Caki2 (cell line): ENCODE data around the gene BCAS1. TPM values are rescaled to one million over a fixed set of nuclear protein-coding genes. Genes with fewer than 3 reads are reported as not detected.

Experiments used
- DNase-seq: peaks from one replicate; pipeline ENCODE4 v3.0.0-alpha.2; 2015; ENCODE audit warnings: low read depth
- in situ Hi-C: cut with HindIII; loops from 2 replicates; pipeline ENCODE4 v1.10.0; 2016; ENCODE audit warnings: low sequenced_read_pairs, low pct_unique_long_range_greater_than_20kb, mixed read lengths
- total RNA-seq: library from RNA; depleted of rRNA; stranded (reverse); fragments of >200 nt; shearing (Covaris generic); gene quantifications from 2 replicates; pipeline ENCODE4 v1.2.3, GENCODE V29; 2014; ENCODE audit warnings: low replicate concordance

Gene BCAS1
- total RNA-seq, 1 experiment from 2014 or later = not detected

GRCh38 chr20:54104781-54105180 is 34.4 kb upstream of the BCAS1 start:
- DNase-seq = no peak
- in situ Hi-C loops = loop anchor here (10.0 kb wide), 1 partner anchor 90 kb away; no protein-coding TSS in a partner anchor

DNA sequence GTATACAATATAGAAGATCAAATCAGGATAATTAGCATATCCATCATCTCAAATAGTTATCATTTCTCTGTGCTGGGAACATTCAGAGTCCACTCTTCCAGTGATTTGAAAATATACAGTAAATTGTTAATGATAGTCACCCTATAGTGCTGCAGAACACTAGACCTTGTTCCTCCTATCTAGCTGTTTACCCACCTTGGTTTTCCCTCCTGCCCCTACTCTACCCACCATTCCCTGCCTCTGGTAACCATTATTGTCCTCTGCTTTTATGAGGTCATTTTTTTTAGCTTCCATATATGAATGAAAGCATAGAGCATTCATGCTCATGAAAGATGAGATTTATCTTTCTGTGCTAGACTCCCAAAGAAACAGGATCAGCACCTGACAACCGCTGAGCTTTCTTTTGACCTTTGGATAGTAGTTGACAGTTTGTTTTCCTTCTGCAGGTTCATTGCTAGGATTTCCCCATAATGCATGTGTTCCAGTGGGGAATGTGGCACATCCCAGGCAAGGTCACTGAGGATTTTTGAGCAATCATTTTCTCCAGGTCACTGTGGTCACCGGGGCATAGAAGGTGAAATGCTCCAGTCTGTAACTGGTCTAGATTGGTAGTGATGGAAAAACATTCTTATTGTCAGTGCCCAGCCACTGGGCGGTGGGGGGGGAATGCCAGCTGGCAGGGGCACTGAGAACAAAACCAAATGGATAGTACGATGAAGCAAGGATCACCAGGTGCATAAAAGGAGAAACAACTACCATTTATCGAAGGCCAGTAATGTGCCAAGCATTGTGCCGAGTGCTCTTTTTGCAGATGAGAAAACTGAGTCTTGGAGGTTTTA is 33.6 kb upstream of the BCAS1 start:
- in situ Hi-C loops = loop anchor here (10.0 kb wide), 1 partner anchor 91 kb away; no protein-coding TSS in a partner anchor
- peak; percentile 42 for DNase-seq

DNA sequence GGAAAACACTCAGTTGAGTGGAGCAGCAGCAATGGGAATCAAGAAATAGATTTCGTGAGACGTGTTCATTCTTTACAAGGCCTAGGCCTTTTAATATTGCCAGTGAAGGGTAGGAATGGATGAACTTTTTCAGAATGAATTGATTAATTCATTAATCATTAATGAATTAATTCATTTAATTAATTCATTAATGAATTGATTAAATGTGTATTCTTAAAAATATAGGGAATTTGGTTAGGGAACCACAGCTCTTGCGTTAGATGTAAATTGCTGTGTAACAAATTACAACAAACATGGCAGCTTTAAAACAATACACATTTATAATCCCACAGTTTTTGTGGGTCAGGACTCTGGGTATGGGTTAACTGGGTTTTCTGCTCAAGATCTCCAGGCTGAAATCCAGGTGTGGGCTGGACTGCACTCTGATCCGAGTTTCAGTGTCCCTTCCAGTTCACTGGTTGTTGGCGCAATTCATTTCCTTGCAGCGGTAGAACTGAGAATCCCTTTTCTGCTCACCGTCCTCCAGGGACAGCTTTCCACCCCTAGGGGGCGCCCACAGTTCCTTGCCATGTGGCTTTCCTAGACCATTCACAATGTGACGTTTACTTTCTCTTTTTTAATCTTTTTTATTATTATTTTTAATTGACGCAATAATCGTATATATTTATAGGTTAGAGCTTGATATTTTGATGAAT is 32.8 kb upstream of the BCAS1 start:
- peak; percentile 72 for DNase-seq
- in situ Hi-C loops = loop anchor here (10.0 kb wide), 1 partner anchor 92 kb away; no protein-coding TSS in a partner anchor

GRCh38 chr20:54102543-54102942 is 32.1 kb upstream of the BCAS1 start:
- in situ Hi-C loops = loop anchor here (10.0 kb wide), 1 partner anchor 92 kb away; no protein-coding TSS in a partner anchor
- DNase-seq = no peak

- no peak for DNase-seq
- in situ Hi-C loops = loop anchor here (10.0 kb wide), 1 partner anchor 94 kb away; no protein-coding TSS in a partner anchor
These were observed 30.2 kb upstream of the BCAS1 start for GRCh38 chr20:54100563-54100962.

DNA sequence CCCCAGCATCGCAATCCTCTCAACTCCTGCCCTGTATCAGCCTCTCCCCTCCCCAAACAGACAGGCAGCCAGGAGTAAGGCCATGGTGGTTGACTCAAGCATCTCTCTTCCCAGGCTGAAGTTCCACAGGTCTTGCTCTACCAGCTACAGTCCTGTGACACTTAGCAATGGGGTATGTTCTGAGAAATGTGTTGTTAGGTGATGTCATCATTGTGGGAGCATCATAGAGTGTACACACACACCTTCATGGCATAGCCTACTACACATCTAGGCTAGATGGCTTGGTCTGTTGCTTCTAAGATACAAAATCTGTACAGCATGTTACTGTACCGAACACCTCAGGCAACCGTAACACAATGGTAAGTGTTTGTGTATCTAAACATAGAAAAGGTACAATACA is 29.5 kb upstream of the BCAS1 start:
- DNase-seq = no peak
- in situ Hi-C loops = loop anchor here (10.0 kb wide), 1 partner anchor 95 kb away; no protein-coding TSS in a partner anchor

DNA sequence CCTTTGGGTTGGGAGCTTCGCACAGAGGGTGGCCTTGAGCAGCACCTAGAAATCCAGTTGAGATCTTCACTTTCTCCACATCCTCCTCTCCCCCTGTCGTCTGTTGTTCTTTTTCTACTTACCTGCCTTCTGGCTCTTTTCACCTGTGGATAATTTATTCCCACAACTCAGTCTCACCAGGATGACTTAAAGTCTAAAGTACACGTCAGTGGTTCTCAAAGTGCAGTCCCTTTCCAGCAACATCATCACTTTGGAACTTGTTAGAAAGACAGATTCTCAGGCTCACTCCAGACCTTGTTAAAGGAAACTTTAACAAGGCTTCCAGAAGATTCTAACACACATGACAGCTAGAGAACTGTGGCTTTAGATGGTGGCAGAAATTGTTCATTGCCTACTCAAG is 27.7 kb upstream of the BCAS1 start:
- no peak for DNase-seq
- in situ Hi-C loops = no loop called here

- DNase-seq = no peak
- in situ Hi-C loops = no loop called here
These were observed 26.8 kb upstream of the BCAS1 start for GRCh38 chr20:54097236-54097529.

GRCh38 chr20:54095824-54096223 is 25.4 kb upstream of the BCAS1 start:
- in situ Hi-C loops = no loop called here

DNA sequence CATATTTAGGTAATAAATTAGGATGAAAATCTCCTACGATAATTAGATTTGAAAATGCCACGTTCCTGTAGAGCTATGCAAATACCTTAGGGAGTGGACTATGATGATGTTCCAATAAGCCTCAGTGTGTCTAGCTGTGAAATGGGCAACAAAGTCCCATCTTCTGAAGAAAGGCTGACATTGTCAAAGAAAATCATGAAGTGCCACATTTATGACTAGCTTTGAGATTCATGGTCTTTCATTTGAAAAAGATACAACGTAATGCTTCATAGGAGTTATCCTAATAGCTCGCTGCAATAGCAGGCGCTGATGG is 23.8 kb upstream of the BCAS1 start:
- DNase-seq = no peak
- in situ Hi-C loops = no loop called here

More at GRCh38 chr20:54095824-54096223, 25.4 kb upstream of the BCAS1 start:
- no peak for DNase-seq

DNA sequence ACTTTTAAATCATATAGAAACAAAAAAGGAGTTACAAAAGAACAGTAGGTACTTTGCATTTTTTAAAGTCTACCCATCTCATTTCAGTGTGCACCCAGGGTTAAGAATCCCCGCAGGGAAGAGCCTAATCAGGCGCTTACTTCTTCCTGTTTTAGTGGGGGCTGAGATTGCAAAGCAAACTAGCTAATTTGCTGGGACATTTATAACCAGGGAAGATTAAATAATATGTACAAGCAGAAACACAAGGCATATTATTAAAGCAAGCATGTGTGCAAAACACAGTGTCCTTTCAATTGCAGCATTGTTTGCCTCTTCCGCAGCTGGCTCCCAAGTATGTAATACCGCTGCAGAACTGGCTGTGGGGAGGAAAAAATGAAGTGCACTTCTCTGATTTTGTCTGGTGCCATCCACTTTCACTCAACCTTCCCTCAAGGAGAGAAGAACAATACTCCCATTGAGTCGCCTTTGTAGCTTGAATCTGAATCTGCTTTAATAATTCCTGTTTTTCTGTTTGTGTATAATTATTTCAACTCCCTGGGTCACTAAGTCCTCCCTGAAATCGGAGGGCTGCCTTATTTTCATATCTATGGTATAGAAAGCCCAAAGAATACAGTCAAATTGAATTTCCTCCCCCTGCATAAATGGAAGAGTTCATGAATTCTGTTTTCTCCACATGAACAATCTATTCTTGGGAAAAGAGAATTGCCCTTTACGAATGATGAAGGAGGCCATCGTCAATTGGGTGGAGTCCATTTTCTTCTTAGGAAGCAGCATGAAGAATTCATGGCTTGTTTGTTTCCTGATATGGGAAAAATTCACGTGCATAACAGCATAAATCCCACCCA is 23.3 kb upstream of the BCAS1 start:
- in situ Hi-C loops = no loop called here
- no peak for DNase-seq

GRCh38 chr20:54092021-54092420 is 21.6 kb upstream of the BCAS1 start:
- in situ Hi-C loops = no loop called here
- DNase-seq = no peak

DNA sequence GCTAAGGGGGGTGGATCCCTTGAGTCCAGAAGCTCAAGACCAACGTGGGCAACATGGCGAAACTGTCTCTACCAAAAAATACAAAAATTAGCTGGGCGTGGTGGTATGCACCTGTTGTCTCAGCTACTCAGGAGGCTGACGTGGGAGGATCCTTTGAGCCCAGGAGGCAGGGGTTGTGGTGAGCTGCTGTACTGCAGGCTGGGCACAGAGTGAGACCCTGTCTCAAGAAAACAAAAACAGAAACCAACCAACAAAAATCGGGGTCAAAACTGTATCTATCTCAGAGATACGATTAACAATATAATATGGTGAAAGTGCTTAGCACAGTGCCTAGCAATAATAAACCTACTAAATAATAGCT is 20.7 kb upstream of the BCAS1 start:
- DNase-seq = no peak
- in situ Hi-C loops = no loop called here

DNA sequence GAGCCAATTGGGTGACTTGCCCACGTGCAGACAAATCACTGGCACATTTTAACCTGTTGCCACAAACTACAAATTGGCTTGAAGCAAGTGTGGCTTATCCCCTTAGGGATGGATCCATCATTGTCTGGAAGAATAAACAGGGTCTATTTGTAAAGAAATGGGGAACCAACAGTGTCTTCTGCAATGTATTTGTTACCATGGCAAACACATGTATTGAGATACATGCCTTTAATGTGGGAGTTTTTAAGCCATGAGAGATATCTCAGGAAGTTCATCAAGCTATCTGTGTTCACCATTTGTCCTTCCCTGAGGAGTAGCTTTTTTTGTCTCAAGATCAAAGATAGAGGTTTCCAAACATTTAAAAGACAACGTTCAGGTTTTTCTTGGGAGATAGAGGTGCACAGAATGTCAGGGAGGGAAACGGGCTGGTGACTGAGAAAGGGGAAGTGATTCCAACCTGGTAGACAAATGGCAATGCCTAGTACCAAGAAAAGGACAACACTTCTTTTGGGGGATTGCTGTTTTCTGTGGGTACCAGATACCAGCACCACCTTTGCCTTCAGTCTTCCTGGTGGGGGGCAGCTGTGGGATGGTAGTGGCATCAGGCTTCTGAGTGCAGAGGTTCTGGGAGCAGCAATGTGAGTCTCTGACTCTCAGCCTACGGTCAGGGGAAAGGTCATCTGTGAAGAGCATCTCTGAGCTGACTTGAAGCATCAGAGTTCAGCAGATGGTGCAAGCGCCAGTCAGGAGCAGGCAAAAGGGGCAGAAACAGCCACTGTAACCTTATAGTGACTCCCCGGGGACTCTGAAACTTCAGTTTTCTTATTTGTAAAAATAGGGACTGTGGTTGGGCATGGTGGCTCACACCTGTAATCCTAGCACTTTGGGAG is 20.1 kb upstream of the BCAS1 start:
- in situ Hi-C loops = no loop called here
- no peak for DNase-seq

- in situ Hi-C loops = no loop called here
- no peak for DNase-seq
These were observed 18.0 kb upstream of the BCAS1 start for GRCh38 chr20:54088430-54088829.

DNA sequence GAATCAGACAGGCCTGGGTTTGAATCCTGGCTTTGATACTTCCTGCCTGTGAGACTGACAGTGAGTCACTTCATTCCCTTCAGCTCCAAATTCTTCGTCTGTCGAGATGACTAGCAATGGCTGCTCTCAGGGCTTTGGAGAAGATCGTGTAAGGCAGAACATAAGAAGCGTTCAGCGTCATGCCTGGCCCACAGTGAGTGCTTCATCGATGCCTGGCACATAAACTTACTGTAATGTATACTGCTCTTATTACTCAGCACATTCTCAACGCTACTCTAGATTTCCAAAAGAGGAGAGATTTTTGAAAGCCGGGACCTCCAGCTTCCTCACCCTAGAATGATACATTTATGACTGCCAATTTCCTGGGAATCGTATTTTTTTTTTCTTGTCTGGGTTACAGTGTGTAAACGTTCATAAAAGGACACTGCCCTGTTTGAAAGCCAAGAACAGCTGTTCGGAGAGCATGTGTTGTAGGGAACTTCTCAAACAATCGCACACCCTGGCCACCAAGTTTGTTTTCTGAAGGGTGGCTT is 16.2 kb upstream of the BCAS1 start:
- no peak for DNase-seq
- in situ Hi-C loops = no loop called here

DNA sequence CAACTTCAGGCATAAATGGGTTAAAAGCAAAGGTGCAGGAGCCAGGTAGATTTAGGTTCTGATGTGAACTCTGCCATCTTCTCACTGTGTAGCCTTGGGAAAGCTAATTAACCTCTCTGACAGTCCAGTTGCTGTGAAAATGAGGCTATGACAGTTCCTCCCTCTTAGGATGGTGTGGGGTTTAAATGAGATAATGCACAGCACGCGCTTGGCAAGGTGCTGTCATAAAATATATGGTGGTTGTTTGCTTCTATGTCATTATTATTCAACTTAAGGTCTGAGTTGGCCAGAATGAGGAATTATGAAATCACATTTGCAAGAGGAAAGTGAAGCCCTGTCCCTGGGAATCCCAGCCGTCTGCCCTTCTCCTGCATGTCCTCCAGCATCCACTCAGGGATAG is 15.5 kb upstream of the BCAS1 start:
- in situ Hi-C loops = no loop called here
- no peak for DNase-seq

DNA sequence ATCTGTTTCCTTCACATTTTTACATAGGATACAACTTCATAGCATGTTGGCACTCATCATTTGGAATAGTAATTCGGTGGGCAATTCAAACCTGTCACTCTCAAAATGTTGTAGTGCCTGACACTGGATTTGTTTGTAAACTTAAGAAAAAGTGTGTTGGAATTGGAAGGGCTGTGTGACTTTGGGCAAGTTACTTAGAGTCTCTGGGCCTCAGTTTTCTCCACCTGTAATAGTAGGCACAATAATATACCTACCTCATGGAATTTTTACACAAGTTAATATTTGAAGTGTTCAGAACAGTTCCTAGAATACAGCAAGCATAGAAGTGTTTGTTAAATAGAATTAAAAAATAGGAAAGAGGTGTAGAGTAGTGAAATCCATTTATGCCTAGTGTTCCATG is 15.0 kb upstream of the BCAS1 start:
- in situ Hi-C loops = no loop called here
- DNase-seq = no peak
